ENCODE measurements around the gene MRPL16. TPM values are rescaled to one million over a fixed set of nuclear protein-coding genes. Genes with fewer than 3 reads are reported as not detected.

MRPL16 gene
- total and polyA plus RNA-seq, 2 of the 13 experiments (the other 11 are each of a cell fraction or from before 2014, with no cell fraction given), result 45.3 to 62.6 TPM

GRCh38 chr11:59779487-59779886 lies 31.1 kb downstream of the MRPL16 start:
- H3K27ac ChIP-seq (ENCODE audit: extremely low read length, insufficient read depth, low read length), result no peak overlapping the region
- no TSS peak for BruUV-seq (replicated peaks)
- ChIA-PET POLR2A (no interaction called here), CTCF (ENCODE audit: low intra/inter-chr PET ratio, low total read pairs) (no interaction called here)
- H3K27me3 ChIP-seq (ENCODE audit: control insufficient read depth in 1 of 2, insufficient read depth in 2 of 2, low read length in 2 of 2), result no peaks in the 10 kb centered on the region
- H3K79me2 ChIP-seq (ENCODE audit: insufficient read depth, low read length), result no peaks in the 10 kb centered on the region
- FAIRE-seq, result no peak
- no peak overlapping the region for H2AFZ ChIP-seq (ENCODE audit: low read length)
- H3K4me1 ChIP-seq (ENCODE audit: insufficient read depth, low read length), result peaks cover 29% of the 10 kb centered on the region
- no peak for DNase-seq (ENCODE audit: low spot score)
- no peak overlapping the region for H3K9ac ChIP-seq (ENCODE audit: insufficient read depth, low read depth, low read length)
- ATAC-seq, result no peak
- intact Hi-C loops (cut with micrococcal nuclease; ENCODE audit: unreplicated experiment) (no loop called here), in situ Hi-C loops (cut with HindIII; ENCODE audit: extremely low pct_ligation_motif_present, low pct_unique_long_range_greater_than_20kb) (no loop called here)
- WGBS (ENCODE audit: low lambda C conversion rate), result 58% methylated on average over 1 of the region's 1 CpG
- TF ChIP-seq SMAD3 (CRISPR knock-in tag; IDR thresholded peaks at IDR 0.05), result no peak
- TF ChIP-seq SYNCRIP (IDR thresholded peaks at IDR 0.05; ENCODE audit: insufficient read depth, low read depth, low read length), result no peak
- no peak for TF ChIP-seq HOXD1 (CRISPR knock-in tag; IDR thresholded peaks at IDR 0.05)
- TF ChIP-seq, protein P1, sequence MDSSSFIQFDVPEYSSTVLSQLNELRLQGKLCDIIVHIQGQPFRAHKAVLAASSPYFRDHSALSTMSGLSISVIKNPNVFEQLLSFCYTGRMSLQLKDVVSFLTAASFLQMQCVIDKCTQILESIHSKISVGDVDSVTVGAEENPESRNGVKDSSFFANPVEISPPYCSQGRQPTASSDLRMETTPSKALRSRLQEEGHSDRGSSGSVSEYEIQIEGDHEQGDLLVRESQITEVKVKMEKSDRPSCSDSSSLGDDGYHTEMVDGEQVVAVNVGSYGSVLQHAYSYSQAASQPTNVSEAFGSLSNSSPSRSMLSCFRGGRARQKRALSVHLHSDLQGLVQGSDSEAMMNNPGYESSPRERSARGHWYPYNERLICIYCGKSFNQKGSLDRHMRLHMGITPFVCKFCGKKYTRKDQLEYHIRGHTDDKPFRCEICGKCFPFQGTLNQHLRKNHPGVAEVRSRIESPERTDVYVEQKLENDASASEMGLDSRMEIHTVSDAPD (CRISPR knock-in tag; IDR thresholded peaks at IDR 0.05), result no peak
- no peak for TF ChIP-seq ZBTB7B (CRISPR knock-in tag; IDR thresholded peaks at IDR 0.05)
- no peak for TF ChIP-seq EED (CRISPR knock-in tag; IDR thresholded peaks at IDR 0.05)
- TF ChIP-seq, protein P2, sequence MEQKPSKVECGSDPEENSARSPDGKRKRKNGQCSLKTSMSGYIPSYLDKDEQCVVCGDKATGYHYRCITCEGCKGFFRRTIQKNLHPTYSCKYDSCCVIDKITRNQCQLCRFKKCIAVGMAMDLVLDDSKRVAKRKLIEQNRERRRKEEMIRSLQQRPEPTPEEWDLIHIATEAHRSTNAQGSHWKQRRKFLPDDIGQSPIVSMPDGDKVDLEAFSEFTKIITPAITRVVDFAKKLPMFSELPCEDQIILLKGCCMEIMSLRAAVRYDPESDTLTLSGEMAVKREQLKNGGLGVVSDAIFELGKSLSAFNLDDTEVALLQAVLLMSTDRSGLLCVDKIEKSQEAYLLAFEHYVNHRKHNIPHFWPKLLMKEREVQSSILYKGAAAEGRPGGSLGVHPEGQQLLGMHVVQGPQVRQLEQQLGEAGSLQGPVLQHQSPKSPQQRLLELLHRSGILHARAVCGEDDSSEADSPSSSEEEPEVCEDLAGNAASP (CRISPR knock-in tag; IDR thresholded peaks at IDR 0.05; ENCODE audit: borderline replicate concordance), result no peak
- no peak for TF ChIP-seq ZNF687 (CRISPR knock-in tag; IDR thresholded peaks at IDR 0.05)
- TF ChIP-seq ZNF775 (CRISPR knock-in tag; IDR thresholded peaks at IDR 0.05; ENCODE audit: borderline replicate concordance), result no peak
- no peak for TF ChIP-seq RELA (CRISPR knock-in tag; IDR thresholded peaks at IDR 0.05)
- TF ChIP-seq ZBTB14 (CRISPR knock-in tag; IDR thresholded peaks at IDR 0.05), result no peak
- no peak for TF ChIP-seq ZNF446 (CRISPR knock-in tag; IDR thresholded peaks at IDR 0.05)
- no peak for TF ChIP-seq NFATC3 (CRISPR knock-in tag; IDR thresholded peaks at IDR 0.05)
- TF ChIP-seq, protein P3, sequence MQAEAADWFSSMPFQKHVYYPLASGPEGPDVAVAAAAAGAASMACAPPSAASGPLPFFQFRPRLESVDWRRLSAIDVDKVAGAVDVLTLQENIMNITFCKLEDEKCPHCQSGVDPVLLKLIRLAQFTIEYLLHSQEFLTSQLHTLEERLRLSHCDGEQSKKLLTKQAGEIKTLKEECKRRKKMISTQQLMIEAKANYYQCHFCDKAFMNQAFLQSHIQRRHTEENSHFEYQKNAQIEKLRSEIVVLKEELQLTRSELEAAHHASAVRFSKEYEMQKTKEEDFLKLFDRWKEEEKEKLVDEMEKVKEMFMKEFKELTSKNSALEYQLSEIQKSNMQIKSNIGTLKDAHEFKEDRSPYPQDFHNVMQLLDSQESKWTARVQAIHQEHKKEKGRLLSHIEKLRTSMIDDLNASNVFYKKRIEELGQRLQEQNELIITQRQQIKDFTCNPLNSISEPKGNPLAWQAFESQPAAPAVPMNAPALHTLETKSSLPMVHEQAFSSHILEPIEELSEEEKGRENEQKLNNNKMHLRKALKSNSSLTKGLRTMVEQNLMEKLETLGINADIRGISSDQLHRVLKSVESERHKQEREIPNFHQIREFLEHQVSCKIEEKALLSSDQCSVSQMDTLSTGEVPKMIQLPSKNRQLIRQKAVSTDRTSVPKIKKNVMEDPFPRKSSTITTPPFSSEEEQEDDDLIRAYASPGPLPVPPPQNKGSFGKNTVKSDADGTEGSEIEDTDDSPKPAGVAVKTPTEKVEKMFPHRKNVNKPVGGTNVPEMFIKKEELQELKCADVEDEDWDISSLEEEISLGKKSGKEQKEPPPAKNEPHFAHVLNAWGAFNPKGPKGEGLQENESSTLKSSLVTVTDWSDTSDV (CRISPR knock-in tag; IDR thresholded peaks at IDR 0.05), result no peak
- H3K9me3 ChIP-seq (ENCODE audit: low read length), result no peaks in the 10 kb centered on the region
- peaks cover 2 to 3% of the 10 kb centered on the region in 2 experiments; a peak in 3 of 5 replicates for H3K36me3 ChIP-seq (replicated peaks in 1 of 2; ENCODE audit: control insufficient read depth in 1 of 2, insufficient read depth in 2 of 2, low read length in 2 of 2)
- H3K4me3 ChIP-seq (replicated peaks in 1 of 3; ENCODE audit: insufficient read depth in 1 of 3, low read depth in 2 of 3, low read length in 3 of 3), result no peak overlapping the region
- H3K4me2 ChIP-seq (ENCODE audit: low read depth, low read length), result no peak overlapping the region
- no peaks in the 10 kb centered on the region for H4K20me1 ChIP-seq (ENCODE audit: insufficient read depth, low read length)
